Parathyroid adenoma (tissue), 2 donors: ENCODE data around the gene EP400.
"Not testable (repeated sequence)": the region's sequence is repeated elsewhere in the genome, so short reads cannot be mapped to it uniquely, and the experiment has no call there.

ENCODE experiments used
- H2AFZ ChIP-seq: fragments of 300-600 bp; sonication (generic); one replicate; pipeline ENCODE4 v1.7.0; 2017; ENCODE audit warnings: antibody characterized with exemption, mild to moderate bottlenecking
- H3K27ac ChIP-seq: fragments of 300-600 bp; sonication (generic); one replicate; pipeline ENCODE4 v1.7.0; 2017
- H3K27me3 ChIP-seq: fragments of 300-600 bp; sonication (generic); one replicate; pipeline ENCODE4 v1.7.0; 2017; ENCODE audit warnings: low read length; ENCODE audit not compliant: control insufficient read depth, insufficient read depth
- H3K36me3 ChIP-seq: fragments of 300-600 bp; sonication (generic); one replicate; pipeline ENCODE4 v1.7.0; 2017; ENCODE audit warnings: low read length; ENCODE audit not compliant: control insufficient read depth, insufficient read depth
- H3K4me1 ChIP-seq: fragments of 300-600 bp; sonication (generic); one replicate; pipeline ENCODE4 v1.7.0; 2017; ENCODE audit warnings: control low read depth
- H3K4me2 ChIP-seq: fragments of 300-600 bp; sonication (generic); one replicate; pipeline ENCODE4 v1.7.0; 2017; ENCODE audit warnings: low read length
- H3K4me3 ChIP-seq: fragments of 300-600 bp; sonication (generic); one replicate; pipeline ENCODE4 v1.7.0; 2017; ENCODE audit warnings: low read depth, low read length
- H3K79me2 ChIP-seq: fragments of 300-600 bp; sonication (generic); one replicate; pipeline ENCODE4 v1.7.0; 2017; ENCODE audit warnings: control low read depth
- H3K9ac ChIP-seq: fragments of 300-600 bp; sonication (generic); one replicate; pipeline ENCODE4 v1.7.0; 2017; ENCODE audit warnings: mild to moderate bottlenecking
- H3K9me3 ChIP-seq: fragments of 300-600 bp; sonication (generic); one replicate; pipeline ENCODE4 v1.7.0; 2017; ENCODE audit warnings: low read length; ENCODE audit not compliant: control insufficient read depth
- TF ChIP-seq, protein P1 (sequence below): fragments of 300-600 bp; sonication (generic); IDR thresholded peaks from one replicate; pipeline ENCODE4 v1.7.0; 2017; ENCODE audit warnings: antibody characterized with exemption, mild to moderate bottlenecking
- donor health status: primary hyperparathyroidism.

Gene EP400

DNA sequence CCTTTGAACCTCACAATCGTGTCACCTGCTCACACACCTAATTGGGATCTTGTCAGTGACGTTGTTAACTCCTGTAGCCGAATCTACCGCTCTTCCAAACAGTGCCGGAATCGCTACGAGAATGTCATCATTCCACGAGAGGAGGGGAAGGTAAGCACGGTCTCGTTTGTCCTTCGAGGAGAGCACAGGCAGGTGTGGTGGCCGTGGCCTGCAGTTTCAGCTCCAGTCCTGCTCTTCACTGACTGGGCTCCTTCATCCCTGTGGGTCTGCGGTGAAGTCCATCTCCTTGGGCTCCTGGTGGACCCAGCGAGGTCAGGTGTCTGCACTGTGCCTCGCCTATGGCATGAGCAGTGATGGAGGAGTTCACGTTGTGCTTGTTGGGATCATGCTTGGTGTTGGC, 96.0 kb downstream of the EP400 start:
- Histone ChIP-seq H3K79me2 (peaks cover 6% of the 10 kb centered on the region), H3K27ac (no peak overlapping the region), H3K4me3 (no peak overlapping the region), H3K4me1 (no peaks in the 10 kb centered on the region), H3K9ac (no peak overlapping the region), H3K36me3 (no peaks in the 10 kb centered on the region), H3K9me3 (no peaks in the 10 kb centered on the region), H2AFZ (no peak overlapping the region), H3K27me3 (no peaks in the 10 kb centered on the region), H3K4me2 (no peak overlapping the region)
- TF ChIP-seq, protein P1, sequence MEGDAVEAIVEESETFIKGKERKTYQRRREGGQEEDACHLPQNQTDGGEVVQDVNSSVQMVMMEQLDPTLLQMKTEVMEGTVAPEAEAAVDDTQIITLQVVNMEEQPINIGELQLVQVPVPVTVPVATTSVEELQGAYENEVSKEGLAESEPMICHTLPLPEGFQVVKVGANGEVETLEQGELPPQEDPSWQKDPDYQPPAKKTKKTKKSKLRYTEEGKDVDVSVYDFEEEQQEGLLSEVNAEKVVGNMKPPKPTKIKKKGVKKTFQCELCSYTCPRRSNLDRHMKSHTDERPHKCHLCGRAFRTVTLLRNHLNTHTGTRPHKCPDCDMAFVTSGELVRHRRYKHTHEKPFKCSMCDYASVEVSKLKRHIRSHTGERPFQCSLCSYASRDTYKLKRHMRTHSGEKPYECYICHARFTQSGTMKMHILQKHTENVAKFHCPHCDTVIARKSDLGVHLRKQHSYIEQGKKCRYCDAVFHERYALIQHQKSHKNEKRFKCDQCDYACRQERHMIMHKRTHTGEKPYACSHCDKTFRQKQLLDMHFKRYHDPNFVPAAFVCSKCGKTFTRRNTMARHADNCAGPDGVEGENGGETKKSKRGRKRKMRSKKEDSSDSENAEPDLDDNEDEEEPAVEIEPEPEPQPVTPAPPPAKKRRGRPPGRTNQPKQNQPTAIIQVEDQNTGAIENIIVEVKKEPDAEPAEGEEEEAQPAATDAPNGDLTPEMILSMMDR = no peak

DNA sequence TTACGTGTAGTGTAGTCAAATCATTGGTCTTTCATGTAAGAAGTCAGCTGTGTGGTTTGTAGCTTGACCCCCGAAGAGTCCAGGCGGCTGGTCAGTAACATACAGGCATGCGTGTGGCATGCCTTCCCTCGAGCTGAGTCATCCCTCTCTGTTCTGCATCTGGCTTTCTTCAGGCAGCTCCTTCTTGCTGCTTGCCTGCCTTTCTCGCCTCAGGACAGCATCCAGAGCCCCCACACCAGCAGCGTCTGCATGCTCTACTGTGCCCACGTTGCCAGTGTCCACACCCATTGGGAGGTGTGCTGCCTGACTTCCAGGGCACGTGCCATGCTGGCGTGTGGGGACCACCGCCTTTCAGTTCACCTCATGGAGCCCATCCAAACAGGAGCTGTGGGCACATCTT, 96.8 kb downstream of the EP400 start:
- TF ChIP-seq, protein P1 = no peak
- H3K9me3 ChIP-seq = no peaks in the 10 kb centered on the region
- H3K4me1 ChIP-seq = no peaks in the 10 kb centered on the region
- no peak overlapping the region for H3K4me3 ChIP-seq
- H2AFZ ChIP-seq = no peak overlapping the region
- no peaks in the 10 kb centered on the region for H3K36me3 ChIP-seq
- H3K27ac ChIP-seq = no peak overlapping the region
- H3K4me2 ChIP-seq = no peak overlapping the region
- no peaks in the 10 kb centered on the region for H3K27me3 ChIP-seq
- H3K9ac ChIP-seq = no peak overlapping the region
- peaks cover 7% of the 10 kb centered on the region for H3K79me2 ChIP-seq

DNA sequence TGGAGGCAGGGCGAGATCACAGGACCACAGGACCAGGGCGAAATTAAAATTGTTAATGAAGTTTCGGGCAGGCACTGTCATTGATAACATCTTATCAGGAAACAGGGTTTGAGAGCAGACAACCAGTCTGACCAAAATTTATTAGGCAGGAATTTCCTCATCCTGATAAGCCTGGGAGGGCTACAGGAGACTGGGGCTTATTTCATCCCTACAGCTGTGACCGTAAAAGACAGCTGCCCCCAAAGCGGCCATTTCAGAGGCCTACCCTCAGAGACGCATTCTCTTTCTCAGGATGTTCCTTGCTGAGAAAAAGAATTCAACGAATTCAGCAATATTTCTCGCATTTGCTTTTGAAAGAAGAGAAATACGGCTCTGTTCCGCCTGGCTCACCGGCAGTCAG, 97.9 kb downstream of the EP400 start:
- H3K27me3 ChIP-seq, H3K4me1 ChIP-seq, H3K4me3 ChIP-seq, H3K9me3 ChIP-seq, H2AFZ ChIP-seq, H3K79me2 ChIP-seq, H3K36me3 ChIP-seq, H3K27ac ChIP-seq, H3K4me2 ChIP-seq, H3K9ac ChIP-seq: not testable (repeated sequence)

DNA sequence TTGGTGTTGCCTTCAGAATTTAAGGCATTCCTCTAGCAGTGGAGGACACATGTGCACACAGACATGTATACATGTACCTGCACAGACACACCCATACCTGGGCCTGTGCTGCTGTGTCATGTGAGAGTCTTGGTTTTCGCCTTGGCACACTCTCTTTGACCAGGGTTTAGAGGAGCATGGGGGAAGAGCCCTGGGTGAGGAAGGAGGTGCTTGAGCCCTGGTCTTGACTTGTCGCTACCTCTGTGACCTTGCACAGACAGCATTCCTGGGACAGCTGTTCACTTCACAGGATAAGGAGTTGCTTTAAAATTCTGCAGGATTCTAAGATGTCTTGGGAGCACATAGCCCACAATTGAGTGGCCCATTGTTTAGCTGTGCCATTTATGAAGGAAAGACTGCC, 99.7 kb downstream of the EP400 start:
- Histone ChIP-seq H3K36me3 (no peaks in the 10 kb centered on the region), H3K4me1 (no peaks in the 10 kb centered on the region), H3K9ac (no peak overlapping the region), H3K4me2 (no peak overlapping the region), H3K4me3 (no peak overlapping the region), H3K9me3 (no peaks in the 10 kb centered on the region), H3K27ac (no peak overlapping the region), H2AFZ (no peak overlapping the region), H3K79me2 (peaks cover 7% of the 10 kb centered on the region), H3K27me3 (no peaks in the 10 kb centered on the region)
- TF ChIP-seq, protein P1 = no peak

DNA sequence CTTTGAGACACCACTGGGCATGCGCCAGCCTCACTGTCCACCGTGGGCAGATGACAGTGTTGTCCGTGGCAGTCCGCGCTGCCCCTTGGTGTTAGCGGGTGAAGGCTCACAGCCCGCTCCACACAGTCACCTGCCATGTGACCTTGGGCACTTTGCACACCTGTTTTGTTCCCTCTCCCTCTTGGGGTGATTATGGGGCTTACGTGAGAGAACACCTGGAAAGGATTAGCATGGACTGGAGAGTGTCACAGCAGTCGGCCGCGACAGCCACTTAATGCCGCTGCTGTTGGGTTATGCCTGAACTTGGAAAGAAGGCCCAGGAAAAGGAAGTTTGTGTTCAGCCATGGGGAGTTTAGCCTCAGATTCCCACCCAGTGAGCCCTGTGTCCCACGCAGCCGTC, 100.1 kb downstream of the EP400 start:
- Histone ChIP-seq H3K4me3 (no peak overlapping the region), H2AFZ (no peak overlapping the region), H3K4me1 (no peaks in the 10 kb centered on the region), H3K9me3 (no peaks in the 10 kb centered on the region), H3K27ac (no peak overlapping the region), H3K27me3 (no peaks in the 10 kb centered on the region), H3K4me2 (no peak overlapping the region), H3K9ac (no peak overlapping the region), H3K79me2 (peaks cover 7% of the 10 kb centered on the region), H3K36me3 (no peaks in the 10 kb centered on the region)
- TF ChIP-seq, protein P1 = no peak

DNA sequence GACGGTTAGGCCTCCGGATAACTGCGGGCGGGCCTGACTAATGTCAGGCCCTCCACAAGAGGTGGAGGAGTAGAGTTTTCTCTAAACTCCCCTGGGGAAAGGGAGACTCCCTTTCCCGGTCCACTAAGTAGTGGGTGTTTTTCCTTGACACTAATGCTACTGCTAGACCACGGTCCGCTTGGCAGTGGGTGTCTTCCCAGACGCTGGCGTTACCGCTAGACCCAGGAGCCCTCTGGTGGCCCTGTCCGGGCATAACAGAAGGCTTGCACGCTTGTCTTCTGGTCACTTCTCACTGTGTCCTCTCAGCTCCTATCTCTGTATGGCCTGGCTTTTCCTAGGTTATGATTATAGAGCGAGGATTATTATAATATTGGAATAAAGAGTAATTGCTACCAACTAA, 102.0 kb downstream of the EP400 start:
- H3K9ac ChIP-seq, H3K36me3 ChIP-seq: not testable (repeated sequence)

More for the DNA sequence above, 102.0 kb downstream of the EP400 start:
- H2AFZ ChIP-seq, H3K79me2 ChIP-seq, H3K9me3 ChIP-seq, H3K4me2 ChIP-seq, H3K4me3 ChIP-seq, H3K4me1 ChIP-seq, H3K27ac ChIP-seq, H3K27me3 ChIP-seq: not testable (repeated sequence)
